Stimulated activated naive B cell treated with anti-CD40 and anti-IgM and Interleukin-4, amounts not matched to agents 10 μg/mL and 1 μg/mL and 100 μg/mL, for 72 hours (primary cell): ENCODE data around the gene TPBGL.
"Not testable (repeated sequence)": the region's sequence is repeated elsewhere in the genome, so short reads cannot be mapped to it uniquely, and the experiment has no call there.

ENCODE experiments used
- ATAC-seq, 2 donors: fragments of 150-1000 bp; cut with Tn5 transposase; replicated peaks; 2 replicates each; pipeline ENCODE4 v1.10.0; 2021; ENCODE audit warnings: moderate library complexity in 1 of 2
- DNase-seq: peaks from one replicate; pipeline ENCODE4 v3.0.0; 2021
- H3K27ac Mint-ChIP-seq: one replicate; pipeline ENCODE4 v1.8.0; 2022; ENCODE audit warnings: mild to moderate bottlenecking, mixed read lengths
- H3K27me3 Mint-ChIP-seq, 2 donors: one replicate each; pipeline ENCODE4 v1.8.0; 2022; ENCODE audit warnings: mixed read lengths in 2 of 2
- H3K36me3 Mint-ChIP-seq, 2 donors: one replicate each; pipeline ENCODE4 v1.8.0; 2022; ENCODE audit warnings: mixed read lengths in 2 of 2, mild to moderate bottlenecking in 1 of 2
- H3K4me1 Mint-ChIP-seq, 2 donors: one replicate each; pipeline ENCODE4 v1.8.0; 2022; ENCODE audit warnings: mixed read lengths in 2 of 2, mild to moderate bottlenecking in 1 of 2
- H3K4me3 Mint-ChIP-seq, 2 donors: one replicate each; pipeline ENCODE4 v1.8.0; 2022; ENCODE audit warnings: mild to moderate bottlenecking in 2 of 2, mixed read lengths in 2 of 2, moderate library complexity in 1 of 2
- H3K9me3 Mint-ChIP-seq, 2 donors: one replicate each; pipeline ENCODE4 v1.8.0; 2022; ENCODE audit warnings: mixed read lengths in 2 of 2, mild to moderate bottlenecking in 1 of 2

Gene TPBGL

GRCh38 chr11:75268626-75269366 lies 28.2 kb downstream of the TPBGL start:
- Mint-ChIP-seq H3K27ac (no peak overlapping the region), H3K4me3 (no peak overlapping the region), H3K27me3 (no peaks in the 10 kb centered on the region), H3K4me1 (peaks cover 22 to 27% of the 10 kb centered on the region in 2 donors), H3K36me3 (no peaks in the 10 kb centered on the region), H3K9me3 (no peaks in the 10 kb centered on the region)
- DNase-seq (no peak), ATAC-seq (no peak)

- ATAC-seq (no peak), DNase-seq (no peak)
- peaks cover 19 to 21% of the 10 kb centered on the region in 2 donors for H3K4me1 Mint-ChIP-seq
- H3K27me3 Mint-ChIP-seq: no peaks in the 10 kb centered on the region
- H3K36me3 Mint-ChIP-seq: no peaks in the 10 kb centered on the region
- no peaks in the 10 kb centered on the region for H3K9me3 Mint-ChIP-seq
- H3K4me3 Mint-ChIP-seq: no peak overlapping the region
- H3K27ac Mint-ChIP-seq: no peak overlapping the region
These were observed 28.7 kb downstream of the TPBGL start for GRCh38 chr11:75269367-75269660.

GRCh38 chr11:75269896-75270295 lies 29.3 kb downstream of the TPBGL start:
- Mint-ChIP-seq H3K4me3 (no peak overlapping the region), H3K36me3 (no peaks in the 10 kb centered on the region), H3K27me3 (no peaks in the 10 kb centered on the region), H3K4me1 (peaks cover 16% of the 10 kb centered on the region in 2 donors), H3K9me3 (no peaks in the 10 kb centered on the region), H3K27ac (no peak overlapping the region)
- no peak for ATAC-seq
- DNase-seq: no peak

GRCh38 chr11:75270896-75271418 lies 30.4 kb downstream of the TPBGL start:
- no peak for DNase-seq
- no peak for ATAC-seq
- Mint-ChIP-seq H3K27me3 (no peaks in the 10 kb centered on the region), H3K4me3 (no peak overlapping the region), H3K4me1 (peaks cover 19% of the 10 kb centered on the region in 2 donors), H3K9me3 (no peaks in the 10 kb centered on the region), H3K27ac (no peak overlapping the region), H3K36me3 (no peaks in the 10 kb centered on the region)

GRCh38 chr11:75271730-75272129 lies 31.2 kb downstream of the TPBGL start:
- Mint-ChIP-seq H3K36me3 (no peaks in the 10 kb centered on the region), H3K27me3 (no peaks in the 10 kb centered on the region), H3K4me1 (peaks cover 20 to 26% of the 10 kb centered on the region in 2 donors), H3K27ac (no peak overlapping the region), H3K4me3 (no peak overlapping the region), H3K9me3 (no peaks in the 10 kb centered on the region)
- ATAC-seq (no peak), DNase-seq (no peak)

GRCh38 chr11:75272391-75272790 lies 31.8 kb downstream of the TPBGL start:
- Mint-ChIP-seq H3K27me3 (no peaks in the 10 kb centered on the region), H3K4me3 (peak overlapping the region in 1 of 2 donors; percentile 20), H3K36me3 (no peaks in the 10 kb centered on the region), H3K27ac (no peak overlapping the region), H3K9me3 (no peaks in the 10 kb centered on the region), H3K4me1 (peaks cover 20 to 28% of the 10 kb centered on the region in 2 donors)
- DNase-seq: no peak
- no peak for ATAC-seq

- H3K27me3 Mint-ChIP-seq: no peaks in the 10 kb centered on the region
- H3K4me3 Mint-ChIP-seq: no peak overlapping the region
- DNase-seq (no peak), ATAC-seq (no peak)
- H3K27ac Mint-ChIP-seq: peak overlapping the region; percentile 52
- H3K36me3 Mint-ChIP-seq: no peaks in the 10 kb centered on the region
- H3K9me3 Mint-ChIP-seq: no peaks in the 10 kb centered on the region
- peaks cover 20 to 28% of the 10 kb centered on the region in 2 donors for H3K4me1 Mint-ChIP-seq
These were observed 32.3 kb downstream of the TPBGL start for GRCh38 chr11:75272821-75273301.

GRCh38 chr11:75273411-75274391 lies 33.1 kb downstream of the TPBGL start:
- Mint-ChIP-seq H3K9me3 (no peaks in the 10 kb centered on the region), H3K27ac (no peak overlapping the region), H3K27me3 (no peaks in the 10 kb centered on the region), H3K4me1 (peaks cover 20 to 28% of the 10 kb centered on the region in 2 donors), H3K36me3 (no peaks in the 10 kb centered on the region), H3K4me3 (no peak overlapping the region)
- DNase-seq (no peak), ATAC-seq (no peak)

GRCh38 chr11:75274716-75275115 lies 34.1 kb downstream of the TPBGL start:
- not testable (repeated sequence) for H3K27ac Mint-ChIP-seq, H3K9me3 Mint-ChIP-seq, H3K27me3 Mint-ChIP-seq, H3K36me3 Mint-ChIP-seq, H3K4me3 Mint-ChIP-seq, DNase-seq, ATAC-seq
- peaks cover 20 to 28% of the 10 kb centered on the region in 2 donors for H3K4me1 Mint-ChIP-seq

- Mint-ChIP-seq H3K27ac (peak overlapping the region; percentile 53), H3K27me3 (no peaks in the 10 kb centered on the region), H3K4me3 (peak overlapping the region; percentile 45 to 67), H3K4me1 (peaks cover 22 to 36% of the 10 kb centered on the region in 2 donors), H3K9me3 (no peaks in the 10 kb centered on the region), H3K36me3 (no peaks in the 10 kb centered on the region)
- ATAC-seq (peak; percentile 86 to 89), DNase-seq (peak; percentile 19)
These were observed 35.0 kb downstream of the TPBGL start for GRCh38 chr11:75275581-75275980.

GRCh38 chr11:75276186-75276585 lies 35.6 kb downstream of the TPBGL start:
- Mint-ChIP-seq H3K4me1 (peaks cover 22 to 38% of the 10 kb centered on the region in 2 donors), H3K27ac (peak overlapping the region; percentile 7), H3K36me3 (no peaks in the 10 kb centered on the region)

GRCh38 chr11:75276686-75277085 lies 36.1 kb downstream of the TPBGL start:
- no peak for DNase-seq
- H3K36me3 Mint-ChIP-seq: no peaks in the 10 kb centered on the region
- H3K9me3 Mint-ChIP-seq: no peaks in the 10 kb centered on the region
- H3K27ac Mint-ChIP-seq: no peak overlapping the region
- H3K27me3 Mint-ChIP-seq: no peaks in the 10 kb centered on the region
- no peak overlapping the region for H3K4me3 Mint-ChIP-seq
- H3K4me1 Mint-ChIP-seq: peaks cover 20 to 38% of the 10 kb centered on the region in 2 donors
- no peak for ATAC-seq

More at GRCh38 chr11:75276186-75276585, 35.6 kb downstream of the TPBGL start:
- ATAC-seq: no peak
- Mint-ChIP-seq H3K27me3 (no peaks in the 10 kb centered on the region), H3K4me3 (no peak overlapping the region), H3K9me3 (no peaks in the 10 kb centered on the region)
- no peak for DNase-seq

GRCh38 chr11:75277211-75277805 lies 36.7 kb downstream of the TPBGL start:
- H3K36me3 Mint-ChIP-seq: no peaks in the 10 kb centered on the region
- ATAC-seq (no peak), DNase-seq (no peak)
- no peaks in the 10 kb centered on the region for H3K9me3 Mint-ChIP-seq
- H3K4me1 Mint-ChIP-seq: peaks cover 20 to 36% of the 10 kb centered on the region in 2 donors
- H3K27ac Mint-ChIP-seq: no peak overlapping the region
- H3K4me3 Mint-ChIP-seq: no peak overlapping the region
- H3K27me3 Mint-ChIP-seq: no peaks in the 10 kb centered on the region
